DMS53 treated with DMSO at 0.1 percent for 48 hours (cell line): ENCODE data around the gene METTL21C.

Experiments
- DNase-seq: peaks from one replicate; lab custom pipeline; 2025; ENCODE audit not compliant: unreplicated experiment; lab: John Stamatoyannopoulos, UW

METTL21C gene

DNA sequence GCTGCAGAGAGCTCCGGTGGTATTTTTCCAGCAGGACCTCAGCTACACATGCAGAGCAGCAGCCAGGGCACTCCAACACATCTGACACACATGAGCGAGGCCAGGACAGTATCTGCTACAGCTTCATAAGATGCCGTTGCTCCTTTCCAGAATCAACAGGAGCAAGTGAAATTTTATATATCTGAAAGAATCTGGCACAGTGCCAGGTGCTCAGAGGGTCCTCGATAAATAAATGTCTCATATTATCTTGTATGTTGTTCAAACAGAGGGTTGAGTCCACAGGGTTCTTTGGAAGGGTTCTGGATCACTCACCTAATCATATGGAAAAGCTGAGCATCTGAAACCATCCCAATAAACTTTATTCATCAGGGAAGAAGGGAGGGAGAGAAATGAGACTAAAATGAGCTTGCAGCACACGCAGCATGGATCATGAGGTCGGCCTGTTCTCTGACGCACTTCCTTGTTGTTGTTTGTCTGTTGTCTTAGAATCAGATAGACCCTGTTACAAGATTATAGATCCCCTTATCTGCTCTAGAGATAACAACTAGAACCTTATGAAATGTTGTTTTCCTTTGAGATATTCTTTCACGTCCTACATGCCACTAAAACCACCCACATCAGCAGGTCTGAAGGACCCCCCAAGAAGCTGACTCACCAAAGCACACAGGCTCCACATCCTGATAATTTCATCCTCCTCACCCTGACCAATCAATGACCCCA, 3.2 kb upstream of the METTL21C start:
- no peak for DNase-seq

DNA sequence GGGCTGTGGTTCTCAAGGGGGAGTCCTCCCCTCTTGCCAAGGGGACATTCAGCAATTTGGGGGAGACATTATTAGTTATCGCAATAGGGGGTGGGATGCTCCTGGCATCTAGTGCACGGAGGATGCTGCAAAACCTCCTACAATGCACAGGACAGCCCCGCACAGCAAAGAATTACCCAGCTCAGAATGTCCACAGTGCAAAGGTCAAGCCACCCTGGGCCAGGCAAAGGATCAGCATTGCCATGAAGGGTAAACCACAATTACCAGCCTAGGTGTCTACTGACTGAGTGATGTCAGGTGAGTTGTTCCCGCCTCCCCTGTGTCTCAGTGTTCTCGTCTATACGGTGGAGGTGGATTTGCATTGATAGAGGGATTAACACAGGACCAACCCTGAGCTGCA, 2.4 kb upstream of the METTL21C start:
- DNase-seq: no peak

DNA sequence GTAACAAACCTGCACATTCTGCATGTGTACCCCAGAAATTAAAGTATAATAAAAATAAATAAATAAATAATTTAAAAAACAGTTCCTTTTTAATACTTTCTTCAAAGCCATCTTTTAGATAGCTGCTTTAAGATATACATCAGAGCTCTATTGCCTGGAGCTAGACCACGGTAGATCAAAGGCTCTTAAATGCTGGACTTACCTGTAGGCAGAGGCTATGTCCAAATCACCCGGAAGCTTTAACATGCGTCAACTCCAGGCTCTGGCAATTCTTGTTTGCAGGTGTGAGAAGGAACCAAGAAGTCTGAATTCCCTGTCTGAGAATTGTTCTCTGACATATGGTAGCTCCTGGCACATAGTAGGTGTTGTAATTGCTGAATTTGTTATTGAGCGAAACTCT, 1.6 kb upstream of the METTL21C start:
- DNase-seq: no peak

DNA sequence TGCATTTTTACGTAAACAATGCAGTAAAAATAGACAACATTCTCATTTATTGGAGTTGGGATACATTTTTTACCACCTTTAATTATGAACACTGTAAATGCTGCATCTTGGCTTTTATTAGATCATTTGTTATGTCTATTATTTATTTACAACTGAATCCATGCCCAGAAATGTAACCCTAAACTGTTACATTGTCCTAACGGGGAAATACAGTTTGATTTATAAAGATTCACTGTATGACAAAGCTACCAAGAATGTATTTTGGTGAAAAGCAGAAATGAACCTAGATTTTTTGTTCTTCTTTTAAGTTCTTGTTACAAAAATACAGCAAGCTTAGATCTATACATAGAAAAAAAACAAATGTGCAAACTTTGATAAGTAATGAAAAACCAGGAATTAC, 1.1 kb downstream of the METTL21C start:
- DNase-seq: no peak

DNA sequence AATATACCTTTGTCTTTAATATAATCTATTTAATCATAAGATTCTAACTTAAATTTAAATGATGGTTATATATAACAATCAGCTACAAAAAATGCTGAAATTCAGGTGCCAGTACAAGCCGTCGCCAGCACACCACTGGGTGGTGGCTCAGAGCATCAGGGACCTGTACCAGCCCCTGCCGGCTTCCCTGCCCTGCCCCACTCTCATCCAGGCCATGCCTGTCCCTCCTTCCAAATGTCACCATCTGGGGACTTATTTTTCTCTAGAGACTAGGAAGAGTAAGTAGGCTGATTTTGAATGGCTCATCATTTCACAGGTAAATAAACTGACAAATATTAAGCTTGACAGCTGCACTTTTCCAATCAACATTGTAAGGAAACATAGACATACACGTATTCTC, 1.6 kb downstream of the METTL21C start:
- DNase-seq: no peak

DNA sequence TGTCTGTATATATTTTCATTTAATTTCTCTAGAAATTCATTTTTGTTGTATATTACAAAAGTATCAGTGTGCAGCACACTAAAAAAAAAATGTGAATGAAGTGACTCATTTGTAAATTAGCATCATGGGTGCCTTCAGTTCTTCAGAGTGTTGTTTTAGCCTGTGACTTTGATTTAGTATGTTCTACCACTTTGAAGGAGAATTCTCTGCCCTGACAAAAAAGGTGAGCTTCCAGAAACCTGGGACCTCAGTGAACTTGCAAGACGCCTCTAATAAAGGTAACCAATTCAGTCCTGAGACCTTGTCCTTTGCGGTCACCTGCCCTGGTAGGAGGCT, 2.4 kb downstream of the METTL21C start:
- DNase-seq: no peak

DNA sequence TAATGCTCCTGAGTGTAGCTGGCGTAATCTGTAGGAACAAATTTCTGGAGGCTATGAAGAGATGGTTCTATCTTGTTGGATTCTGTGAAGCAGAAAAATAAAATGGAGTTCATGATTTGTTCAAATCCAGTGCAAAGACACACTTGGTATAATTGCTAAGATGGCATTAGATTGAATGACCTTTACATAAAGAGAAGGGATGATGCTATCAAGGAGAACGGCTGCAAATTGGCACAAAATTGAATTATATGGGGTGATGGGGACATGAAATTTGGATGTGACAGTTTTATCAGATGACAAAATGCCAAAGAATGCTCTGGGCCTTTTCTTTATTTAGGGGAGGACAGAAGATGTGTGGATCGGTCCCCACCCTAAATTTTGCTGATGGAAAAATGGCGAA, 4.0 kb downstream of the METTL21C start:
- DNase-seq: no peak

DNA sequence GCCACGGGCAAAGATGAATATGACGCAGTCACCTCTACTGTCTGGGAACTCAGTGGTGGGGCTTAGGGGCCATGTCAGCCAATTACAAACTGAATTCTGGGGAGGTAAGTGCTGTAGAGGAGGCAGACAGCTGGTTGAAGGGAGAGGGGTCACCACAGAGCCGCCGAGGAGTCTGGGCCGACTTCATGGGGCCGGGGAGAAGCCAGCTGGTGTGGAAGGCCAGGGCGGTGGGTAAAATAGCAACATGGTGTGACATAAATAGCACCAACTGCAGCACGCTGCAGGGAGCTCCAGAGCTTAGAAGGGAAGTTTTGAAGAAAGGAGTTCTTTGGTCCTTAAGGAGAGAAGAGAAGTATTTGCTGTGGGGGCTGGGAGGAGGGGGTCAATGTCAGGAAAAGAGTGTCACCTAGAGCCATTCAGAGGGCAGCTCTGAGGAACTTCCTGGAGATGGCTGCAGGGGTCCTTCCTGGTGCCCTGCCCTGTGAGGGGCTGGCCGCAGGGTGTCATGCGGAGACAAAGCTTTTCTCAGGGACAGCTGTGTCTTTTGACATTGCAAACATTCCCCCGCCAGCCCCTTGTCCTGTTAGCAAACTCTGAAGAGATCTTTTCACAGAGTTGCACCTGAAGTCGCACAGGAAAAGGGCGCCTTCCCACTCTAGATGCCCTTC, 6.4 kb downstream of the METTL21C start:
- no peak for DNase-seq

DNA sequence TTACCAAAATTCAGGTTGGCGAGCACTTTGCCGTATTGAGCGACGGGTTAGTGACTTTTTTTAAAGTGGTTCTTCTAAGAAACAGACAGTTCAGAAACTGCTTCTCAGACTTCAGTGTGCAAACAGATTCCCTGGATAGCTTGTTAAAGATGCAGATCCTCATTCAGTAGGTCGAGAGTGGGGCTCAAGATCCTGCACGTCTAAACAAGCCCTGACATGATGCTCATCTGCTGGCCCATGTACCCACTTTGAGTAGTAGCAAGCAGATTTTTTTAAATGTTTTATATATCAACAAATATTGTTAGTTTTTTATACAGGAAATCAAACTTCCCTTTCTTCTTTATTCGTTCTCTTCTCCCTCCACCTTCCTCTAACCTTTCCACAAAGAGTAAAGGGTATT, 7.3 kb downstream of the METTL21C start:
- no peak for DNase-seq

DNA sequence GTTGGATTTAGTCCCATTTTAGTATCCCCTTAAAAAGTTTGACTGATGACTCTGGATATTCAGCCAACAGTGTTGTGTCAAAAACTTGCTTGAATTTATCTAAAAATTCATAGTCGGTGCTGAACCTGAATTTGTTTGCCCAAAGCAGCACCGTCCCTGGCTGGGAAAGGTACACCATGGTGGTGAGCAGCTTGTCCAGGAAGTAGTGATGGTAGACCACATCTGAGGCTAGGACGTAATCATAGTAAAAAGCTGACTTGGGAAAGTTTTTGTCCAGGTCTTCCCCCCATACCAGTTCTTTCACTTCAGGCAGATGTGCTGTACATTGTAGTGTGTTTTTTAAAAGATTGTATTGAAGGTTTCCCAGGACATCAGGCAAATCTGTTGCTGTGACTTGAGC, 8.8 kb downstream of the METTL21C start:
- no peak for DNase-seq

DNA sequence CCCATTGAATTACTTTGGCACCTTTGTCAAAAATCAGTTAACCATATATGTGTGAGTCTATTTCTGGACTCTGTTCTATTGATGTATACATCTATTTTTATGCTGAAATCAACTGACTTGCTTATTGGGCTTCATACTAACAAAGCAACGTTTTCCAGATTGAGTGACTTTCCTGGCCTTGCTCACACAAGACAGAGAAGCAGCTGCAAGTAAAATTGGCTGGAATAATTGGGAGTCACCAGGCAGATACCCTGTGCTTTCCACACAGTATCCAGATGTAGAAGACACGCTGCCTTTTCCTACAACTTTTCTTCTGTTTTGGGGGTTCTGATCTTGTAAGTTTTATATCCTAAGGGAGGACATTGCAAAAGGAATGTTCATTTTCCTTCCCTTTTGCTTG, 11.2 kb downstream of the METTL21C start:
- DNase-seq: no peak

DNA sequence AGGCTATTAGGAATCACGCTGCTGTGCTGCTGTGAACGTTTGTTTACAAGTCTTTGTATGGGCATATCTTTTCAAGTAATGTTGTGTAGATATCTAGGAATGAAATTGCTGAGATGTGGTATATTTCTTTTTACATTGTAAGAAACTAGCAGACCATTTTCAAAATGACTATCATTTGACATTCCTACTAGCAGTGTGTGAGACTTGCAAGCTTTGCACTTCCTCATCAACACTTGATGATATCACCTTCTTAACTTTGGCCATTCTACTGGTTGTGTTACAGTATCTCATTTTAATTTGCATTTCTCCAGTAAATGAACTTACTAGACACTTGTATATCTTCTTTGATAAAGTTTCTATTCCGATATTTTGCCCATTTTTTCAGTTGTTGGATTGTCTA, 12.1 kb downstream of the METTL21C start:
- DNase-seq: no peak

DNA sequence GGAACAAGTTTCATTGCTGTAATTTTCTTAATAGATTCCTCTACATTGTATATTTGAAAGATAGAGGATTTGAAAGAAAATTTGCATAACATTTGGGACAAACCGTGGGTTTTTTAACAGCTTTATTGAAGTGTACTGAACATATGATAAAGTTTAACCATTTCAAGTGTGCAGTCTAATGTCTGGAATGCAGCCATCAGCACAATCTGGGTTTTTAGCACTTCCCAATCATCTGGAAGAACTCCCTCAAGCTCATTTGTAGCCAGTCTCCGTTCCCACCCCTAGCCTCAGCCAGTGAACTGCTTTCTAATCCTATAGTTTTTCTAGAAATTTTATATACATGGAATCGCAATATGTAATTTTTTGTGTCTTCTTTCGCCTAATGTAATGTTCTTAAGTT, 12.6 kb downstream of the METTL21C start:
- no peak for DNase-seq

DNA sequence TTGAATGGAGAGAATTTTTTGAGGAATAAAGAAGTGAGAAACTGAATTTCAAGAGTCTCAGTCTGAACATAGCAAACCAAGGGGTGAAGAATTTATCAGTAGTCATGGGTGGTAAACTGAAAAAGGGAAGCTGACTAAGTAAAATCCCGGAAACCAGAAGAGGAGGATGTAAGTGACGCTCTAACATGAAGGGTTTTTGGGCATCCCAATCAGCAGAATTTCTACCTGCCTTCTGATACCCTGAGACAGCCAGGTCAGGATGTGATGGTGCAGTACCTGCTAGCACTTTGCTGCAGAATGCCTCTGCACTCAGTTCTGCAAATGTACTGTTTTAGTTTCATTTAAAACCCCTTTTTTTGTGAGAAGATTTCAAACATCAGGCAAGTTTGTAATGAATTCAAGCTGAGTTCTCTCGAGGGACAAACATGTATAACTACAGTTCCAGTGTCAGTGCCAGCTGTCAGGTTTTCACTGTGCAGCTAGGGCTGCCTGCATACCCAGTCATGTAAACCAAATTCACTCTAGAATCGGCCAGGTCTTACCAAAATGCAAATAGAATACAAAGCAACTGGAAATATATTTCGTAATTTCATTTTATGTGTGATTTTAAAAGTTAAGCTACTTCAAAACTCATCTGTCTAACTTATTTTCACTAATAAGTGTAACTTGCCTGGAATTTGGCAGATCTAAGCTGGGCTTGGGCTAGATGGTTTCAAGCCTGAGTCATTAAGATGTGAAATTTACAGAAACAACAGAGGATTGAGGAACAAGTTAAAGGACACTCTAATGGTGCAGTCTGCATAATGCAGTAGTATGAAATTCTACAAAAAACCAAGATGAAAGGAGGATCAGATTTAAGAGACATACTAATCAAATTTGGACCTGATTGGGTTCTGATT, 13.8 kb downstream of the METTL21C start:
- DNase-seq: no peak

DNA sequence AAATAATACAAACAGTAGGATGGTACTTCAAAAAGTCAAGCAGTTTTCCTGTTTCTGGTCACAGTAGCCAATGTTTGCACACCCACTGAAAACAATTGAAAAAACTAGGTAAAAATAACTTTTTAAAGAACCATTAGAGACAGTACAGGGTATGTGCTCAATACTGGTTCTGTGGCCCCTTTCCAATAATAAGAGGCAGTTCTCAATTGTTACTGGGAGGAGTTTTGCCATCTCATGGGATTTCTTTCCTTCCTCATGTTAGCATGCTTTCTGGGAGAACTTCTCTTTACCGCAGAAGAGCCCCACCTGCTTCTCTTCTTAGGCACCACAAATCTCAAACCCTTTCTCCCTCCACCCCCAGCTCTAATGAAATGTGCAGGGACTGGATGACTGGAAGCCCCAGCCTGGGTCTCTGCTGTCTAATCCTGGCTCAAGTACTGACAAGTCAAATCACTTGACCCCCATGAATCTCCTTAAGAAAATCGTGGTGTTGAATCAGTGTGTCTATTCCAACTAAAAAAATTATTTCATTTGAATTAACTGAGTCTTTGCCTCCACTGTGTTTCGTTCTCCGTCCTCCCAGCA, 14.6 kb downstream of the METTL21C start:
- DNase-seq: no peak

DNA sequence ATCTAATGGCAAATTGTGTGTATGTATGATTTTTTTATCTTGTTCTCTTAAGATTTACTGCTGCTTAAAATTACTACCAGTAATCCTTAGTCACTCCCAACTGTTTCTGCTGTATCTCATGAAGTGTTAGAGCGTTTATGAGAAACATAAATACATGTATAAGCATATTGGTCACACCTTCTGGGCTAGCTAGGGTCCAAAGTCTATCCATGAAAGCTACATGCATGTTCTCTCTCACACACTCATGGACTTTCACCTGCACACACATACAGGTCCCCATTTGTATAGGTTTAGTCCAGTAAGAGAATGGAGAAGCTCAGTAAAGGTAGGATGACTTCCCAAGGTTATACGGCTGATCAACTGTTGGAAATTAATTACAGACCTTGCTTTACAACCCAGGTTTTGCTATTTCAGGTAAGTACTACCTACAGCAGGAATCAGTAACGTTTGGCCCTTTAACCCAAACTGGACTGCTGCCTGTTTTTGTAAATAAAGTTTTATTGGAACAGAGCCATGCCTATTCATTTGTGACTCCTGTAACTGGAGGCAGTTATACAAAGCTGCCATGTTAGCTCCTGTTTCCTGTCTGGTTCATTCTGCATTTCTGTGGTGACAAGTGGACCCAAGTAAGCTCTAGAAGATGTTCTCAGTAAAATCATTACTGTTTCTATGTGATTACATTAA, 15.3 kb downstream of the METTL21C start:
- no peak for DNase-seq

DNA sequence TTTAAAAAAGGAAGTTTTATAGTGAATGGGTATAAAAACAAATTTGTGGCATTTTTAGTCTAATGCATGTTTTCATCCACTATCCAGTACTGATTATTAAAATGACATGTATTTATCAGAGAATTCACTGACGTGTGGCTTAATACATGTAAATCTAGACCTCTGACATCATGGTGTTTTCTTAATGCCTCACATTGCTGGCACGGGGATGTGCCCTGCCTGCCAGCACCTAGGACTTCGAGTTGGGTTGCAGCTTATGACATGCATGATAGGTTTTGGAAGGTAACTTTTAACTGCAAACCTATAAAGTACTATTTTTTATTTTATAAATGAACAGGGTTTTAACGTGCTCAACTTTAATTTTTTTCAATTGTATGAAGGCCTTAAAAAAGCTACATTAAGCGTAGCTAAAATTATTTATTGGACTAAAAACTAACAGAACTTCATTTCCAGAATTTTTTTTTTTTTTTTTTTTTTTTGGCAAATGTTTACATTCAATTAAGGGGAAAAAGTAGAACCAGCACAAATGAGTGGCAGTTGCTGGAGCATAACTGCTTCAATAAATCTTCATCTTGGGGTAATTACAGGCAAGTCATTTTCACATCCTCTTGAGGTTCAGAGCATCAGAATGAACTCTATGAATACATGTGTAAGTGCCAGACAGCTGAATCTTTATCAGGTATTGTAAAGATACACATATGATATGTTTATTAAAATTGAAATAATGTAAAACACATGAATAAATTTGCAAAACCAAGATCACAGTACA, 16.3 kb downstream of the METTL21C start:
- no peak for DNase-seq

DNA sequence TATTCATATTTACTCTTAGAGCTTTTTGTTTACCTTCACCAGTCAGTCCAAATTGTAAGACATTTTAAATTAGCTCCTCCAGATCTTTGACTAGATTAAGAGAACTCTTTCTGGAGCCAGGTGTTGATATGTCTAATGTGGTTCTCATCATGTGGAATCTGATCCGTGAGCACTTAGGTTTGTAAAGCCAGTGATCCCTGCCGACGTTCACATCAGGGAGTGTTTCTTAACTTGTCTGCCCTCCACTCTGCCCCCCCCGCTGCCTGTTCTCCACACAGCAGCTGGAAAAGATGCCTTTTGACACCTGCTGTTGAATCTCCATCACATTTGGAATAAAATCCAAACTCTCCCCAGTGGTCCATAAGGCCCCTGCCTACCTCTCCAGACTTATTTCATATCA, 17.7 kb downstream of the METTL21C start:
- DNase-seq: no peak

DNA sequence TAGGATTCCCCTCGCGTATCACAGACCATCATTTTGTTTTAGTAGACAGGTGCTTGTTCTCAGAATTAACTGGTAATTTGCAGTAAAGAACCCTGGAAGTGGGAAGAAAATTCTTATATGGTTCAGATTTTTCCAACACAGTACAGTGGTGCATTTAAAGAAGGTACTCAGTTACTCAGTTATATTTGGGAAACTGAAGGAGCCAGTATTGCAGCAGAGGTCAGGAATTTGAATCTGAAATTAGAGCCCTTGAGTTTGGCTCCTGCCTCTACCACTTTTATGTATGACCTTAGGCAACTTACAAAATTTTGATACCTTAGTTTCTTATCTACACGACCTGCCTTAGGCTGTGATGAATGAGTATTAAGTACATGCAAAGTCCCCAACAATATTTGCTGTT, 19.7 kb downstream of the METTL21C start:
- no peak for DNase-seq

DNA sequence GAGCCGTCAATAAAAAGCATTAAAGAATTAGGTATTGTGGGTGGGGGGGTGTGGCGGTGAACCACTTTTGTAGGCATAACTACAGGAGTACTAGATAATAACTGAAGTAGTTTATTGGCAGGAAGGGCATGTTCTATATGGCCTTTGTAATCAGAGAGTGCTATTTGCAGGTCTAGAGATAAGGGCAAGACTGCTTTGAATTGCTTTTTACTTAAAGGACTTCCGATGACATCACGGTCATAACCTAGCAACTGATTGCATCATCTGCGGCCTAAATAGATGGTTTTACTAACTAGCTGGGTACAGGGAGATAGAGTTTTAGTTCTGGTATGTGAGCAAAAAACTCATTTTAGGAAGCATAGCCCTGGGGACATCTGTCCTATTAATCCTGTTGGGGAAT, 24.7 kb downstream of the METTL21C start:
- no peak for DNase-seq
